ENCODE data around the gene CELA3B.
"Not testable (repeated sequence)": the region's sequence is repeated elsewhere in the genome, so short reads cannot be mapped to it uniquely, and the experiment has no call there.

Gene CELA3B

DNA sequence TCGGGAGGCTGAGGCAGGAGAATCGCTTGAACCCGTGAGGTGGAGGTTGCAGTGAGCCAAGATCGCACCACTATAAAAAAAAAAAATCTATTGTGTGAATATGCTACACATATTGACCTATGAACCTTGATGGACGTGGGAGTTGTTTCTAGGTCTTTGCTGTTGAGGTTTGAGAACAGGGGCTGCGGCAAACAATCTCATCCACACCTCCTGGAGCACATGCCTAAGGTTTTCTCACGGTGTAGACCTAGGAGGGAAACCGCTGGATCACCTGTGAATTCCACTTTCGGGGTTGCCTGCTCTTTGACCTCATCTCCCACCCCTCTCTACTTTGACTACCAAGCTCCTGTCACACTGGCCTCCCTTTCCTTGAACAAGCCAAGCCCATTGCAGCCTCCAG is 1.5 kb upstream of the CELA3B start:
- DNase-seq (ENCODE audit: low read depth, low spot score), result not testable (repeated sequence)

- not testable (repeated sequence) for DNase-seq (ENCODE audit: low read depth, low spot score)
Observed at GRCh38 chr1:21978209-21978608, 1.4 kb downstream of the CELA3B start.

- not testable (repeated sequence) for DNase-seq (ENCODE audit: low read depth, low spot score)
Observed at GRCh38 chr1:21980515-21981220, 3.8 kb downstream of the CELA3B start.

GRCh38 chr1:21981253-21981652 is 4.4 kb downstream of the CELA3B start:
- DNase-seq (ENCODE audit: low read depth, low spot score), result not testable (repeated sequence)

- not testable (repeated sequence) for DNase-seq (ENCODE audit: low read depth, low spot score)
Observed at GRCh38 chr1:21982122-21982521, 5.3 kb downstream of the CELA3B start.

GRCh38 chr1:21983539-21983938 is 6.7 kb downstream of the CELA3B start:
- DNase-seq (ENCODE audit: low read depth, low spot score), result not testable (repeated sequence)

DNA sequence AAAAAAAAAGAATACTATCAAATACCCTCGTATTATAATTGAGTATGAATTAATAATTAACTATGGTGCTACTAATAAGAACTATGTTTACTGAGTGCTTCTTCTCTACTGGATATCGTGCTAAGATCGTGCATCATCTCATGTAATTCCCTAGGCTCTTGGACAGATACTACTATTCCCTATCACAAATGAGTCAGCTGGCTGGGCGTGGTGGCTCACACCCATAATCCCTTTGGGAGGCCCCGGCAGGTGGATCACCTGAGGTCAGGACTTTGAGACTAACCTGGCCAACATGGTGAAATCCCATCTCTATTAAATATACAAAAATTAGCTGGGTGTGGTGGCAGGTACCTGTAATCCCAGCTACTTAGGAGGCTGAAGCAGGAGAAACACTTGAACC is 9.1 kb downstream of the CELA3B start:
- not testable (repeated sequence) for DNase-seq (ENCODE audit: low read depth, low spot score)

- DNase-seq (ENCODE audit: low read depth, low spot score), result not testable (repeated sequence)
Observed at GRCh38 chr1:21986386-21986785, 9.6 kb downstream of the CELA3B start.

DNA sequence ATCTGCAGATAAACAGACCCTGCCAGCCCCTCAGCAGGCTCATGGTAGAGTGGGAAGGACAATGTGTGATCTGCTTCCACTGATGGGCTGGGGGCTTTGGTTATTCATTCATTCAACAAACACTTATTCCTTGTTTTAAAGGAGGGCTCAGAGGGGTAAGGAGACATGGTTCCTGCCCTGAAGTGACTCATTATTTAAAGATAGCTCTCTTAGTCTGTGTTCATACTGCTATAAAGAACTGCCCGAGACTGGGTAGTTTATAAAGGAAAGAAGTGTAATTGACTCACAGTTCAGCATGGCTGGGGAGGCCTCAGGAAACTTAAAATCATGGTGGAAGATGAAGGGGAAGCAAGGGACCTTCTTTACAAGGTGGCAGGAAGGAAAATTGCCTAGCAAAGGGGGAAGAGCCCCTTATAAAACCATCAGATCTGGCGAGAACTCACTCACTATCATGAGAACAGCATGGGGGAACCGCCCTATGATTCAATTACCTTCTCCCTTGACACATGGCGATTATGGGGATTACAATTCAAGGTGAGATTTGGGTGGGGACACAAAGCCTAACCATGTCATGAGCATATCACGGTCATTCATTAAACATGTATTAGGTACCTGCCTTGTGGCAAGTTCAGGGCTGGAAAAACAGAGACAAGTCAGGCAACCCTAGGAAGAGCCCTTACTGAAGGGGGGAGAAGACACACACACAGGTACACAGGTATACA is 13.0 kb downstream of the CELA3B start:
- not testable (repeated sequence) for DNase-seq (ENCODE audit: low read depth, low spot score)

DNA sequence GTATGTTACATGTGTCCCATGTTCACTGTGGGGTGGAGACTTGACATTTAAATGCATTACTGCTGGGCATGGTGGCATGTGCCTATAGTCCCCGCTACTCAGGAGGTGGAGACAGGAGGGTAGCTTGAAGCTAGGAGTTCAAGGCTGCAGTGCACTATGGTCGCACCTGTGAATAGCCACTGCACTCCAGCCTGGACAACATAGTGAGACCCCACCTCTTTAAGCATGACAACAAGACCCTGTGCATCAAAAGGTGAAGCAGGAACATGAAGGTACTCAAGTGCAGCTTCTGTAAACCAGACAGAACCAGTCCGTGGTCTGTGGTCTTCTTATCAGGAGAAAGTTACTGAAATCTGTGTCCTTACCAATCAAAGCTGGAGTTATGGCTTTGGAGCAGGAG is 15.4 kb downstream of the CELA3B start:
- not testable (repeated sequence) for DNase-seq (ENCODE audit: low read depth, low spot score)

GRCh38 chr1:21994716-21995115 is 17.9 kb downstream of the CELA3B start:
- not testable (repeated sequence) for DNase-seq (ENCODE audit: low read depth, low spot score)

- DNase-seq (ENCODE audit: low read depth, low spot score), result not testable (repeated sequence)
Observed at GRCh38 chr1:21996663-21996970, 19.8 kb downstream of the CELA3B start.

- DNase-seq (ENCODE audit: low read depth, low spot score), result not testable (repeated sequence)
Observed at GRCh38 chr1:21997891-21998623, 21.2 kb downstream of the CELA3B start.

DNA sequence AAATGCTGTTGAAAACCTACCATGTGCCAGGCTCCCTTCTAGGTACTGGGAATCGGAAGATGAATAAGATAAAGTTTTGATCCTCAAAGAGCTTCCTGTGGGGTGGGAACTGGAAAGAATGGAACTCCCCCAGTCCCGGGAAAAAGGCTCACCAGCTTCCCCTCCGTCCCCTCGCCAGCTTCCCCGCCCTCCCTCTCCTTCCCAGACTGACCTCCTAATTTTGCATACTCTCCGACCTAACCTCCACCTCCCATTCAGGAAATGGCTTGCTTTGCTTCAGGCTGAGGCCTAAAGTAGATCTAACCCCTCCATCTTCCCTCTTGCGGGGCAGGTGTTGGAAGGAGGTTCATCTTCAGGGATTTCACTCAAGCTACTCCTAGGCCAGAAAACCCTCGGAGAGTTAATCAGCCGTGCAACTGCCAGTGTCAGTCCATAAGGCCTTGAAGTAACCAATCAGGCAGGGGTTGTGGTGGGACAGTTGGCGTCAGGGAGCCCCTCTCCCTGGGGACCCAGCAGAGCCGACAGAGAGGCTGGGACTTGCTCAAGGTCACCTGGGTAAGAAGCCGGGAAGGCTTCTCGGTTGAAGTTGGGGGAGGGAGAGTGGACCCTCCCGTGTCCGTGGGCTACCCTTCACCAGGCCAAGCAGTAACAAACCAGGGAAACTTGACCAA is 21.9 kb downstream of the CELA3B start:
- not testable (repeated sequence) for DNase-seq (ENCODE audit: low read depth, low spot score)

GRCh38 chr1:21999645-22000044 is 22.8 kb downstream of the CELA3B start:
- DNase-seq (ENCODE audit: low read depth, low spot score), result not testable (repeated sequence)

GRCh38 chr1:22001409-22001808 is 24.6 kb downstream of the CELA3B start, which contains the start of gene CELA3A:
Gene CELA3A, plus strand, starts transcription at chr1:22001657. Its CDS starts 18 bp downstream, at chr1:22001675.
- no peak for DNase-seq (ENCODE audit: low read depth, low spot score)

DNA sequence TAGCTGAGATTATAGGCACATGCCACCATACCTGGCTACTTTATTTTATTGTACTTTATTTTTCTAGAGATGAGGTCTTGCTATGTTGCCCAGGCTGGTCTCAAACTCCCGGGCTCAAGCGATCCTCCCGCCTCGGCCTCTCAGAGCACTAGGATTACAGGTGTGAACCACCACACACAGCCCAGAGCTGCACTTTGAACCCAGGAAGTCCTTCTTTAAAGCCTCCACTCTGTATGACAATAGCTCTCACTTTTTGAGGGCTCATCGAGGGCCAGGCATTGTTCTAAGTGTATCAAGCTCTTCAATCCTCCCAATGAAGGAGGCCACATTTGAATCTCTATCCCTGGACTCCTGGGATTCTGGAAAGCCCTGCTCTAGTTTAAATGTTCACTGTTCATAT is 25.6 kb downstream of the CELA3B start:
- DNase-seq (ENCODE audit: low read depth, low spot score), result not testable (repeated sequence)

- not testable (repeated sequence) for DNase-seq (ENCODE audit: low read depth, low spot score)
Observed at GRCh38 chr1:22002875-22003274, 26.1 kb downstream of the CELA3B start.

GRCh38 chr1:22003959-22004358 is 27.1 kb downstream of the CELA3B start:
- not testable (repeated sequence) for DNase-seq (ENCODE audit: low read depth, low spot score)

- DNase-seq (ENCODE audit: low read depth, low spot score), result peak; percentile 31
Observed at GRCh38 chr1:22005261-22006149, 28.7 kb downstream of the CELA3B start.

GRCh38 chr1:22006736-22007135 is 29.9 kb downstream of the CELA3B start:
- not testable (repeated sequence) for DNase-seq (ENCODE audit: low read depth, low spot score)
